ENCODE results near the gene CYBA.

Gene CYBA

GRCh38 chr16:88659160-88659559 lies 8.3 kb upstream of the CYBA start:
- no peak for DNase-seq

- no peak for DNase-seq
Observed at GRCh38 chr16:88658714-88659113, 7.9 kb upstream of the CYBA start.

DNA sequence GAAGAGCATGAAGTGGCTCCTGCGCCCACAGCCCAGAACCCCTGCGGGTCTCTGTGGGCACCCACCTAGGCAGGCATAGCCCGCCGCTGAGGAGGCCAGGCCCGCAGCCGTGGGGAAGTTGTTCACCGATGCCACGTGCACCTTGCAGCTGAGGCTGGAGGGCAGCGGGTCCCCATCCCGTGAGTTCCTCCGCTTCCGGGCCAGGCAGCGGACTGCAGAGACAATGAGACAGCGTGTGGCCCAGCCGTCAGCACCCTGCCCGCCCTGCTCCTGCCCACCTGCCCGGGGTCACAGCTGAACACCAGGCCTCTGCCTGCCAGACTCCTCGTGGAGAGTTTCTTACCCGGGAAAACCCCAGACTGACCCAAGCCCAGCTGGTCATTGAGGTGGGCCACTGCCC lies 6.5 kb upstream of the CYBA start:
- no peak for DNase-seq

GRCh38 chr16:88656291-88656980 lies 5.6 kb upstream of the CYBA start:
- no peak for DNase-seq

GRCh38 chr16:88655733-88656281 lies 5.0 kb upstream of the CYBA start:
- no peak for DNase-seq

DNA sequence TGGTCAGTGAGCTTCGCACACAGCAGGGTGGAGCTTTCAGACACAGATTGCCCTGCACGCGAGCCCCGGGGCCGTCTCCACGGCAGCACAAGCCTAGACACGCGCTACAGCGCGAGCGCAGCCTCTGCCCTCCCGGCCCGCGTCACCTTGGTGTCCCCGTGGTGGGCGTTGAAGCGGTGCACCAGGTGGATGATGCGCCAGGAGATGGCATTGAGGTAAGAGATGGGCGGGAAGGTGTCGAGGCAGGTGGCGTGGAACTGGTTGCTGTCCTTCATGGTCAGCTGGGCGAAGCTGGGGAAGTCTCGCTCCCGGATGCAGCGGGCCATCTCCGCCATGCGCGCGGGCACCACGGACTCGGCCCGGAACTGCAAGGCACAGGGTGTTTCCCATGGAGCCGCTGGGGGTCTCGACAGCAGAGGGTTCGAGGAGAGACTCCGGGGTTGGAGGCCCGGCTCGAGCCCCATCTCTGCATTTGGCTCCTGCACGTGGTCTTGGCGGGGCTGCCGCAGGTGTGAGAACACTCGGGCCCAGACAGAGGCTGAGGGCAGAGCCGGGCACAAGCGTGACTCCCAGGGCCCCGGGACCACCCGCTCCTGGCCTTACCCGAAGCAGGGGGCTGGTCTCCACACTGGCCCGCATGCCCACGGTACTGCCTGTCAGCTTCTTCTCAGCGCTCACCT lies 4.3 kb upstream of the CYBA start:
- DNase-seq: no peak

GRCh38 chr16:88654363-88655052 lies 3.7 kb upstream of the CYBA start:
- DNase-seq: no peak

GRCh38 chr16:88653596-88654362 lies 2.9 kb upstream of the CYBA start:
- DNase-seq: no peak

DNA sequence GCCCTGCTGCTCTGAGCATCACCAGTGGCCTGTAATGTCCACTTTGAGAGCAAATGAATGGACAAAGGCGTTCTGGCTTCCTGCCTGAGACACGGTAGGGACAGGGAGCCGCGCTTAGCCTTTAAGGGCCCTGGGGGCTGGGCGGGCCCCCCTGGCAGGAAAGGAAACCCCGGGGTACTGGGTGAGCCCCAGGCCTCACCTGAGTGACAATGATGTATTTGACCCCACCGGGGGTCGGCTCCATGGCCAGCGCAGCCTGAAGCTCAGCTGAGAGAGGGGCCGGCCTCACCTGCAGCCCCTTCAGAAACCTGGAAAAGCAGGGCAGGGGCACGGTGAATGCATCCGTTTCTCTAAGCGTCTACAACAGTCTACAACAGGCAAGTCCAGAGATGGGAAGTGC lies 2.2 kb upstream of the CYBA start:
- no peak for DNase-seq

- DNase-seq: no peak
Observed at GRCh38 chr16:88652762-88653063, 1.9 kb upstream of the CYBA start.

DNA sequence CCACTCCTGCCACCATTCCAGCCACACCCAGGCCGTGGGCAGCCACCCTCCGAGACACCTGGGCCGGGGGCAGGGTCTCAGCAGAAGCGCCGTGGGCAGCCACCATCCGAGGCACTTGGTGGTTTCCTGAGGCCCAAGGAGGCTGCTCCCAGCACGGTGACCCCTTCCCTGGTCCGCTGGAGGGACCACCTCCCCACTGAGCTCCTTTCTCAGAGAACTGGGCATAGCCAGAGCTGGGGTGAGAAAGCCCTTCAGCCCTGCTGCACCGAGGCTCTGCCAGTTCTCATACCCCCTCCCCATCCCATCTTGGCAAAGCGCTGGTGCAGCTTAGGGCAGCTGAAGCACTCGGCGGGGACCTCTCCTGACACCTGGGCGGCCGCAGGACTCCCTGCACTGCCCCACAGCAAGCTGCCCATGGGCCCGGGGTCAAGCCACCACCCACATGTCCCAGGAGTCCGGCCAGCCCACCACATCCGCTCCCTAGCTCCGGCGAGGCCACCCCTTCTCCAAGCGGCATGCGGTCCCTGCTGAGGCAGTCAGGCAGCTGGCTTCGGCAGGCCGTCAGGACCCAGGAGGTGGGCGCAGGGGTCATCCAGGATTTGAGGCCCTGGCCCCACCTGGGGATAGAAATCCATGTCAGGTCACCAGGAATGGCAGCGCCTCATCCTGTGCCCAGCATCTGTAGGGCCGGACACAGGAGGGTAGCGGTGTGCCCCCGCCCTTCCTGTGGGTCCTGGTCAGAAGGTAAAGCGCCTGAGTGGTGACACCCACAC lies 1.3 kb upstream of the CYBA start:
- DNase-seq: no peak

- peak; percentile 52 for DNase-seq
Observed at GRCh38 chr16:88651276-88651988, 579 bp upstream of the CYBA start.

DNA sequence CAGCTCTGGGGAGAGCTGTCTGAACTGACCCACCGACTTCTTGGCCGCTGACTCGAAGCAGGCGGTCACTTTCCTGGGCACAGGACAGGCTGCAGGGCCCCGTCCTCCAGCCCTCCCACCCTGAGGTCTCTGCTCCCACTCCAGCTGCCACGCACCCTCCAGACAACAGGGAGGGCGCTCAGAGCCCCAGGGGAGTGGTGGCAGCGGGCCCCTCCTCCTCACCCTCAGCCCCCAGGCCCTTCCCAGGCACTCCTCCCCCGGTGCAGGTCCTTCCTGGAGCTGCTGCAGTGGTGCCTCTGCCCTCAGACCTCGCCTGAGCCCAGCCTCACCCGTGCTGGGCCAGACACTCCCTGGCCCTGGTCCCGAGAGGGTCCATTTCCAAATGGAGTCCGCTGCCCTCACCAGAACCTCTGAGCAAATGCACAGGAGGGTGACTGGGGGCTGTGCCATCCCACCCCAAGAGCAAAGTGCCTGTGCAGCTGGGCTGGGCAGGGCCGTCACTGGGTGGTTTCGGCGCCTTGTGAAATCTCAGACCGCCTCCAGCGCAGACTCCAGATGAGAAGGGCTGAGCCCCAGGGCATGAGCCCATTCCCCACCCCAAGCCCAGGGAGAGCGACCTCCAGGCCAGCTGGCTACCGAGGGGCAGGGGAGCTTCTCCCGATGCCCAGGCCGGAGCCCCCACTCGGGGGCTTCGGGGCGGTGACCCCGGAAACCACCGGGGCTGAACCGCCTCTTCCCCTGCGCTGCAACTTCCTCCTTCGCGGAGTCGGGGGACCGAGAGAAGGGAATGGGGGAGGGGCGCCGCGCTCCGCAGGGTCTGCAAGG lies 717 bp downstream of the CYBA start:
- DNase-seq: peak; percentile 76

DNA sequence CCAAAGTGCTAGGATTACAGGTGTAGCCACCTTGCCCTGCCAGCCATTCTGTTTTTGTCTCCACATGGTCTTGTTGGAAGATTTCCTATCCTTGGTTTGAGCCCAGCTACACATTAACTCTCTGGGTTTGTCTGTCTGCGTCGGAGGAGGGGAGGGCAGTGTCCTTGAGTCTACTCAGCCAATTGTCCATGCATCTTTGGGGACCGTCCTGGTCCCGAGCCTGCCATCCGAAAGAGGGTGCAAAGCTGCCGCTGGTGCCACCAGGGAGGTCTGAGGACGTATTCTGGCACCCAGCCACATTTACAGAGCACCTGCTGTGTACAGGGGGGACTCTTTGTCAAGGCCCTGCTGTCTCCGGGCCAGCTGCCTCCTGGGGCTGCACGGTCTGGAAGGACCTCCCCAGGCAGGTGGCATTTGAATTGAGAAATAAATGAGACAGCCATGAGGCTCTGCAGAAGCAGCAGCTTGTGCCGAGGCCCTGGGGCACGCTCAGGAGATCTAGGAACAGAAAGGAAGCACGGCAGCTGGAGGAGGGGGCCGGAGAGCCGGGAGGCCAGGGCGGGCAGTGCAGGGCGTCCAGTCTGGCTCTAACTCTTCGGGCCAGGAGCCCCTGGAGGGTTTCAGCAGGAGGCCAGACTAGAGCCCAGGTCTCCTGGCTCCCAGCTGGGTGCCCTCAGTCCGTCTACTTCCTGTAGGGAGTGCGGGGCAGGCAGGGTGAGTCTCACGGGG lies 1.5 kb downstream of the CYBA start:
- no peak for DNase-seq

DNA sequence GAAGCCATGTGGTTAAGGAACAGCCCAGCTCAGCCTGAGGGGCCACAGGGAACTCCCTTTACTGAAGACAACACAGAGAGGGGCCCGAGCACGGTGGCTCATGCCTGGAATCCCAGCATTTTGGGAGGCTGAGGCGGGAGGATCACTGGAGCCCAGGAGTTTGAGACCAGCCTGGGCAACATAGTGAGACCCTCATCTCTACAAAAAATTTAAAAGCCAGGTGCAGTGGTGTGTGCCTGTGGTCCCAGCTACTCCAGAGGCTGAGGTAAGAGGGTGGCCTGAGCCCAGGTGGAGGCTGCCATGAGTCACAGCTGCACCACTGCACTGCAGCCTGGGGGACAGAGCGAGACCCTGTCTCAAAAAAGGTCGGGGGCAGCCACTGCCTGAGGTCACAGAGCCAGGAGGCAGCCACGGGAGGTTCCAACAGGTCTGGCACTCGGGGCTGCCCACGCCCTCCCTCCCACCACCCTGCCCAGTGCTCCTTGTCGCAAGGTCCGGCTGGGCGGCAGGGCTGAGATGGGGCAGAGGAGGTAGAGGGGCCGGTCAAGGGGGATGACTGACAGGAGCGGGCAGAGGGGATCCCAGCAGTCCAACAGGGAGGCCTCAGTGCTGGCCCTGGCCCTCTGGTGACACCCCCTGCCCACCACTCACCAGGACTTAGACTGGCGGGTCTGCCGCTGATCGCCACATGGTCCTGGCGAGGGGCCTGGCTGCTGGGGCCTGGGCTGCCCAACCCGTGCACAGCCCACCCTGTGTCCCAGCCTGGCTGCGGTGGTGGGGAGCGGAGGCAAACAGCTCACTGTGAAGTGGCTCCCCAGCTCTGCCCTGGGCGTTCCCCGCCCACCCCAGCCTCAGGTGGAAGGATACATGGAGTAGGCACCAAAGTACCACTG lies 3.4 kb downstream of the CYBA start:
- no peak for DNase-seq

DNA sequence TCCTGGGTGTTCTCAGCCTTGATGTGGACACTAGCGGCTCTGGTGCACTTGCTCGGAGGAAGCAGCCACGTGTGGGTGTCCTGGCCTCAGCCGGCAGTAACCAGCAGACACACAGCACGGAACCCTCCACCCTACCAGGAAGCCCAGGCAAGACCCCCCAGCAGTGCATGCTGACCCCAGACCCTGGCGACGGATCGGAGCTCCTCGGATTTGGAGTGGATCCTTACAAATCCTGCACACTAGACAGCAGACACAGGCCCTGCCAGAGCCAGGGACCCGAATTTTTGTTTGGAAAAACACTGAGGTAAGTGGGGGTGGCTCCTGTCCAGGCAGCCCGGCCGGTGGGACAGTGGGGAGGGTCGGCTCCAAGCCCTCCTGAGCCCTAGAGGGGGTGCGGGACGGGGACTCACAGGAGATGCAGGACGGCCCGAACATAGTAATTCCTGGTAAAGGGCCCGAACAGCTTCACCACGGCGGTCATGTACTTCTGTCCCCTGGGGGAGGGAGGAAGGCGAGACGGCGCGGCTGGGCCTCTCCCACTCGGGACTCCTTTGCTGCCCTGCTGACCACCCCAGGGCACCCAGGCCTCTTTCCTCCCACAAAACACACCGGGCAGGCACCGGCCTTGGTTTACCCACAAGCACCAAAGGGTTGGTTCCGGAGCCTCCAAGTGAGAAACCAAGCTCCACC lies 4.4 kb downstream of the CYBA start:
- DNase-seq: no peak

GRCh38 chr16:88645941-88646340 lies 4.9 kb downstream of the CYBA start:
- DNase-seq: no peak

- no peak for DNase-seq
Observed at GRCh38 chr16:88645455-88645854, 5.4 kb downstream of the CYBA start.

- no peak for DNase-seq
Observed at GRCh38 chr16:88643644-88643932, 7.3 kb downstream of the CYBA start.

Data from eye (tissue), 1 donor.